Astrocyte (in vitro differentiated cells and primary cell): ENCODE measurements around the gene DYNLRB2. TPM values are rescaled to one million over a fixed set of nuclear protein-coding genes. Genes with fewer than 3 reads are reported as not detected.

Experiments
- DNase-seq: peaks from one replicate; pipeline ENCODE4 v3.0.0-alpha.2; 2010; ENCODE audit warnings: low read depth
- FAIRE-seq: peaks from 2 replicates; lab custom pipeline; 2011; peaks lifted over from hg19 to GRCh38; lab: Jason Lieb, UNC
- H2AFZ ChIP-seq: 2 replicates; pipeline ENCODE4 v1.6.0; 2012; ENCODE audit warnings: low read depth, low read length, inconsistent platforms
- H3K27ac ChIP-seq: 2 replicates; pipeline ENCODE4 v1.5.1; 2011; ENCODE audit warnings: low read depth, low read length, inconsistent platforms
- H3K27me3 ChIP-seq: 2 replicates; pipeline ENCODE4 v1.6.0; 2011; ENCODE audit warnings: low read length, inconsistent platforms; ENCODE audit not compliant: insufficient read depth
- H3K36me3 ChIP-seq: 2 replicates; pipeline ENCODE4 v1.5.1; 2011; ENCODE audit warnings: low read length, inconsistent platforms; ENCODE audit not compliant: insufficient read depth
- H3K4me1 ChIP-seq: 2 replicates; pipeline ENCODE4 v1.5.1; 2011; ENCODE audit warnings: low read length, inconsistent platforms; ENCODE audit not compliant: insufficient read depth
- H3K4me2 ChIP-seq: 2 replicates; pipeline ENCODE4 v1.6.0; 2012; ENCODE audit warnings: low read length, inconsistent platforms
- H3K4me3 ChIP-seq: 2 replicates; pipeline ENCODE4 v1.5.1; 2011; ENCODE audit warnings: low read depth, mild to moderate bottlenecking, low read length, inconsistent platforms; ENCODE audit not compliant: insufficient read depth
- H3K79me2 ChIP-seq: 2 replicates; pipeline ENCODE4 v1.6.0; 2012; ENCODE audit warnings: mild to moderate bottlenecking, low read length, inconsistent platforms; ENCODE audit not compliant: insufficient read depth
- H3K9ac ChIP-seq: 2 replicates; pipeline ENCODE4 v1.6.0; 2012; ENCODE audit warnings: mild to moderate bottlenecking, low read length, inconsistent platforms
- H3K9me3 ChIP-seq: 2 replicates; pipeline ENCODE4 v1.5.1; 2012; ENCODE audit warnings: low read depth, mild to moderate bottlenecking, low read length, inconsistent platforms; ENCODE audit not compliant: insufficient read depth
- H4K20me1 ChIP-seq: 2 replicates; pipeline ENCODE4 v1.6.0; 2012; ENCODE audit warnings: low read length, inconsistent platforms; ENCODE audit not compliant: insufficient read depth
- H3K27ac Mint-ChIP-seq: one replicate; pipeline ENCODE4 v1.8.0; 2021; ENCODE audit warnings: mild to moderate bottlenecking, mixed read lengths; ENCODE audit not compliant: unreplicated experiment
- H3K27me3 Mint-ChIP-seq: one replicate; pipeline ENCODE4 v1.8.0; 2021; ENCODE audit warnings: low read depth, mixed read lengths; ENCODE audit not compliant: unreplicated experiment
- H3K36me3 Mint-ChIP-seq: one replicate; pipeline ENCODE4 v1.8.0; 2021; ENCODE audit warnings: low read depth, mixed read lengths; ENCODE audit not compliant: unreplicated experiment
- H3K4me1 Mint-ChIP-seq: one replicate; pipeline ENCODE4 v1.8.0; 2021; ENCODE audit warnings: low read depth, mixed read lengths; ENCODE audit not compliant: unreplicated experiment
- H3K4me3 Mint-ChIP-seq: one replicate; pipeline ENCODE4 v1.8.0; 2021; ENCODE audit warnings: mild to moderate bottlenecking, moderate library complexity, mixed read lengths; ENCODE audit not compliant: unreplicated experiment
- H3K9me3 Mint-ChIP-seq: one replicate; pipeline ENCODE4 v1.8.0; 2021; ENCODE audit warnings: mild to moderate bottlenecking, mixed read lengths; ENCODE audit not compliant: unreplicated experiment
- EZH2 ChIP-seq: IDR thresholded peaks from 2 replicates; pipeline ENCODE4 v1.6.1; 2012; ENCODE audit warnings: mild to moderate bottlenecking, low read length, inconsistent platforms; ENCODE audit not compliant: insufficient read depth
- total RNA-seq: library from RNA; stranded (reverse); gene quantifications from 2 replicates; pipeline ENCODE4 v1.2.1, GENCODE V29; 2021
- TF ChIP-seq, protein P1 (sequence below): IDR thresholded peaks from 2 replicates; pipeline ENCODE4 v1.5.1; 2011; ENCODE audit warnings: low read depth, mild to moderate bottlenecking, inconsistent platforms, low read length, moderate library complexity; ENCODE audit not compliant: insufficient read depth

The DYNLRB2 gene
- total RNA-seq, 1 donor from 2014 or later = not detected

DNA sequence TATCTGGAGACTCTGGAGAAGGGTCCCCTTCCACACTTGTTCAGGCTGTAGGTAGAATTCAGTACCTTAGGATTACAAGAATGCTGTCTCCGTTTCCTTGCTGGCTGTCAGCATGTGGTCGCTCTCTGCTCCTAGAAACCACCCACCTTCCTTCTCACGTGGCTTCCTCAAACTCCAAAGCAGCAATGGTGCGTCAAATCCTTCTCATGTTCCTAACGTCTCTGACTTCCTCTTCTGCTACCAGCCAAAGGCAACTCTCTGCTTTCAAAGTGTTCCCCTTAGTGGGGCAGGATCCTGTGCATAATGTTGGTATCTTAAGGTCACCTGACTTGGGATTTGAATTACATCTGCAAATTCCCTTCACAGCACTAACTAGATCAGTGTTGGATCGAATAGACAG is 30.9 kb upstream of the DYNLRB2 start:
- Mint-ChIP-seq H3K4me1 (no peaks in the 10 kb centered on the region), H3K27me3 (peaks cover 2% of the 10 kb centered on the region), H3K36me3 (no peaks in the 10 kb centered on the region), H3K27ac (no peak overlapping the region), H3K9me3 (no peaks in the 10 kb centered on the region), H3K4me3 (no peak overlapping the region)
- no peaks in the 10 kb centered on the region for H3K4me1 ChIP-seq
- H3K27ac ChIP-seq = no peak overlapping the region
- H3K4me3 ChIP-seq = no peak overlapping the region
- no peaks in the 10 kb centered on the region for H3K79me2 ChIP-seq
- H3K27me3 ChIP-seq = no peaks in the 10 kb centered on the region
- no peak for TF ChIP-seq EZH2
- TF ChIP-seq, protein P1, sequence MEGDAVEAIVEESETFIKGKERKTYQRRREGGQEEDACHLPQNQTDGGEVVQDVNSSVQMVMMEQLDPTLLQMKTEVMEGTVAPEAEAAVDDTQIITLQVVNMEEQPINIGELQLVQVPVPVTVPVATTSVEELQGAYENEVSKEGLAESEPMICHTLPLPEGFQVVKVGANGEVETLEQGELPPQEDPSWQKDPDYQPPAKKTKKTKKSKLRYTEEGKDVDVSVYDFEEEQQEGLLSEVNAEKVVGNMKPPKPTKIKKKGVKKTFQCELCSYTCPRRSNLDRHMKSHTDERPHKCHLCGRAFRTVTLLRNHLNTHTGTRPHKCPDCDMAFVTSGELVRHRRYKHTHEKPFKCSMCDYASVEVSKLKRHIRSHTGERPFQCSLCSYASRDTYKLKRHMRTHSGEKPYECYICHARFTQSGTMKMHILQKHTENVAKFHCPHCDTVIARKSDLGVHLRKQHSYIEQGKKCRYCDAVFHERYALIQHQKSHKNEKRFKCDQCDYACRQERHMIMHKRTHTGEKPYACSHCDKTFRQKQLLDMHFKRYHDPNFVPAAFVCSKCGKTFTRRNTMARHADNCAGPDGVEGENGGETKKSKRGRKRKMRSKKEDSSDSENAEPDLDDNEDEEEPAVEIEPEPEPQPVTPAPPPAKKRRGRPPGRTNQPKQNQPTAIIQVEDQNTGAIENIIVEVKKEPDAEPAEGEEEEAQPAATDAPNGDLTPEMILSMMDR = no peak
- no peak overlapping the region for H2AFZ ChIP-seq
- DNase-seq = no peak
- no peak for FAIRE-seq
- H3K9me3 ChIP-seq = no peaks in the 10 kb centered on the region
- H3K36me3 ChIP-seq = no peaks in the 10 kb centered on the region
- H3K9ac ChIP-seq = no peak overlapping the region
- no peak overlapping the region for H3K4me2 ChIP-seq
- no peaks in the 10 kb centered on the region for H4K20me1 ChIP-seq

DNA sequence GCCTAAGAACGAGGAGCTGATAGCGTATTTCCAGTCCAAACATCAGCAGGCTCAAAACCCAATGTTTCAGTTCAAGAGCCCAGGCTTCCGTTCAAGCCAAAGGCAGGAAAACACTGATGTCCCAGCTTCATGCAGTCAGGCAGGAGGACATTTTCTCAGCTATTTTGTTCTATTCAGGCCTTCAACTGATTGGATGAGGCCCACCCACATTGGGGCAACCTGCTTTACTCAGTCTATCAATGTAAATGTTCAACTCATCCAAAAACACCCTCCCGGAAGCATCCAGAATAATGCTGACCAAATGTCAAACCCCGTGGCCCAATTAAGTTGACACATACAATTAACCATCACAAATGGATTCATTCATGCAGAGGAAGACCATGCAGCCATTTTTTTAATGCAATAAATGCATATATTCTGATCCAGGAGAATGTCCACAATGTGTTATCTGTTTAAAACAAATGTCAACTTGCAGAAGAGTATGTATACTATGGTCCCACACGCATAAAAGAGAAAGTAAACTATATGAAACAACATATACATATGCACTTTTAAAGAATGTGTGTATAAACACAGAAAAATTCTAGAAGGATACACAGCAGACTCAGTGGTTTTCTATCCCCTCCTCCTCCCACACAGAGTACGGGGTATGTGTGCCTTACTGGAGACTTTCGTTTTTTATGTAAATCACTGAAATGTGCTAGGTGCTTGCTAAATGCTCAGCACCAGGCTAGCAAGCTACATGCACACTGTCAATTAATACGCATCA is 28.8 kb upstream of the DYNLRB2 start:
- TF ChIP-seq EZH2 = no peak
- TF ChIP-seq, protein P1 = no peak
- Histone ChIP-seq H2AFZ (no peak overlapping the region), H4K20me1 (no peaks in the 10 kb centered on the region), H3K27me3 (no peaks in the 10 kb centered on the region), H3K36me3 (no peaks in the 10 kb centered on the region), H3K27ac (no peak overlapping the region), H3K4me2 (no peak overlapping the region), H3K9me3 (no peaks in the 10 kb centered on the region), H3K9ac (no peak overlapping the region), H3K4me1 (no peaks in the 10 kb centered on the region), H3K79me2 (no peaks in the 10 kb centered on the region), H3K4me3 (no peak overlapping the region)
- H3K27ac Mint-ChIP-seq = no peak overlapping the region
- H3K4me1 Mint-ChIP-seq = no peaks in the 10 kb centered on the region
- H3K36me3 Mint-ChIP-seq = no peaks in the 10 kb centered on the region
- FAIRE-seq (no peak), DNase-seq (no peak)
- no peak overlapping the region for H3K4me3 Mint-ChIP-seq
- H3K27me3 Mint-ChIP-seq = peaks cover 2% of the 10 kb centered on the region
- no peaks in the 10 kb centered on the region for H3K9me3 Mint-ChIP-seq

DNA sequence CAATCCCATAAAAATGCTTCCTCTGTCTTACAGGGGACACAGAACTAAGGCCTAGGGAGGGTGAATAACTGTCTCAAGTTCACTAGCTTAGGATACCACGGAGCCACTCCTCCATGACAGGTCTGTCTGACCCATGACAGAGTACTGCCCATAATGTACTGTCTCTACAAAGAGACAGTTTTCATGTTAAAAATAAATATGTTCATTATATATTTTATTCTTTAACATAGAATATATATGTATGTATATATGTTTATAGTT is 28.3 kb upstream of the DYNLRB2 start:
- TF ChIP-seq, protein P1 = no peak
- no peak for TF ChIP-seq EZH2
- no peaks in the 10 kb centered on the region for H3K27me3 ChIP-seq
- FAIRE-seq = no peak
- H3K4me2 ChIP-seq = no peak overlapping the region
- no peak overlapping the region for H3K4me3 Mint-ChIP-seq
- no peaks in the 10 kb centered on the region for H3K9me3 ChIP-seq
- H3K9ac ChIP-seq = no peak overlapping the region
- H3K4me1 ChIP-seq = no peaks in the 10 kb centered on the region
- no peaks in the 10 kb centered on the region for H3K9me3 Mint-ChIP-seq
- H3K27me3 Mint-ChIP-seq = peaks cover 2% of the 10 kb centered on the region
- no peak overlapping the region for H3K27ac Mint-ChIP-seq
- H3K4me3 ChIP-seq = no peak overlapping the region
- H3K4me1 Mint-ChIP-seq = peaks cover 3% of the 10 kb centered on the region
- DNase-seq = no peak
- H3K27ac ChIP-seq = no peak overlapping the region
- no peak overlapping the region for H2AFZ ChIP-seq
- H3K36me3 ChIP-seq = no peaks in the 10 kb centered on the region
- no peaks in the 10 kb centered on the region for H3K36me3 Mint-ChIP-seq
- no peaks in the 10 kb centered on the region for H3K79me2 ChIP-seq
- H4K20me1 ChIP-seq = no peaks in the 10 kb centered on the region
